HCT116 (cell line): ENCODE results near the gene TBX15.

Experiments
- CEBPB ChIP-seq: IDR thresholded peaks from 2 replicates; pipeline ENCODE4 v1.6.1; 2012; ENCODE audit warnings: low read depth
- CTCF ChIP-seq, 3 experiments: fragments of 200-600 bp in 1 of 3; sonication (generic) in 1 of 3; IDR thresholded peaks in 2 of 3; conservative IDR thresholded peaks in 1 of 3; 2 replicates each; pipeline ENCODE4 v1.5.1; 2012 to 2017; ENCODE audit warnings: low read depth in 2 of 3, low read length in 2 of 3, antibody characterized with exemption in 1 of 3, borderline replicate concordance in 1 of 3, control low read depth in 1 of 3, mild to moderate bottlenecking in 1 of 3, mixed read lengths in 1 of 3, mixed run types in 1 of 3, moderate library complexity in 1 of 3; ENCODE audit not compliant: insufficient read depth in 1 of 3
- EZH2 ChIP-seq: fragments of 200-600 bp; sonication (generic); IDR thresholded peaks from 2 replicates; pipeline ENCODE4 v1.6.1; 2017; ENCODE audit warnings: antibody characterized with exemption, mixed run types
- POLR2A ChIP-seq: IDR thresholded peaks from 2 replicates; pipeline ENCODE4 v1.7.0; 2011; ENCODE audit warnings: borderline replicate concordance; ENCODE audit not compliant: insufficient read depth, insufficient read length; ENCODE audit errors: extremely low read depth
- POLR2AphosphoS5 ChIP-seq: IDR thresholded peaks from 2 replicates; pipeline ENCODE4 v1.6.1; 2011; ENCODE audit warnings: mild to moderate bottlenecking, low read depth, low read length, moderate library complexity
- SIN3A ChIP-seq: IDR thresholded peaks from 2 replicates; pipeline ENCODE4 v1.6.1; 2012; ENCODE audit warnings: low read depth
- YY1 ChIP-seq: IDR thresholded peaks from 2 replicates; pipeline ENCODE4 v1.6.1; 2011; ENCODE audit warnings: low read length, low read depth, moderate library complexity, mild to moderate bottlenecking; ENCODE audit not compliant: insufficient replicate concordance; ENCODE audit errors: extremely low read depth
- ZFX ChIP-seq: fragments of 450-650 bp; IDR thresholded peaks from 2 replicates; pipeline ENCODE4 v1.6.1; 2017
- TF ChIP-seq, protein P1 (sequence below): IDR thresholded peaks from 2 replicates; pipeline ENCODE4 v1.6.1; 2012
- TF ChIP-seq, protein P2 (sequence below): IDR thresholded peaks from 2 replicates; pipeline ENCODE4 v1.6.1; 2012

DNA sequence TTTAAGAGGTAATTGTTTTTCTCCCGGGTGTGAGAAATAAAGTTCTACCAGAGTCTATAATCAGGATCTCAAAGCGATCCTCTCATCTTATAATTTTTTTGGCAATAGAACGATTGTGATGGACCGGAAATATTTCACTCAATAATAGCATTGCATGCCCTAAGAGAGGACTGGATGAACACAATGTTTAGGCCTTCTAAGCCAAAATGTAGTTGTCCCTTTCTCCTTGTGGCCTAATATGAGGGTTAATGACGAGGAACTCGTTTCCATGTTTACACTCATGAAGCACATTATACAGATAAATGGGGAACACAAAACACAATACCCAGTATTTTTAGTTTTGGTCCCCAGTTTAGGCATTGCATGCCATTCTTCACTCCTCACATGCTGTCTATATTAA is 5.9 kb downstream of the TBX15 start:
- TF ChIP-seq EZH2, result no peak
- TF ChIP-seq CTCF (IDR thresholded peaks at IDR 0.05 in 2 of 3, conservative IDR thresholded peaks at IDR 0.05 in 1 of 3; ENCODE audit: borderline replicate concordance in 1 of 3, insufficient read depth in 1 of 3, low read depth in 2 of 3, low read length in 2 of 3), result no peak
- TF ChIP-seq POLR2AphosphoS5, result no peak
- TF ChIP-seq CEBPB, result no peak
- no peak for TF ChIP-seq YY1
- no peak for TF ChIP-seq ZFX
- TF ChIP-seq, protein P1, sequence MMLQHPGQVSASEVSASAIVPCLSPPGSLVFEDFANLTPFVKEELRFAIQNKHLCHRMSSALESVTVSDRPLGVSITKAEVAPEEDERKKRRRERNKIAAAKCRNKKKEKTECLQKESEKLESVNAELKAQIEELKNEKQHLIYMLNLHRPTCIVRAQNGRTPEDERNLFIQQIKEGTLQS, result no peak
- TF ChIP-seq, protein P2, sequence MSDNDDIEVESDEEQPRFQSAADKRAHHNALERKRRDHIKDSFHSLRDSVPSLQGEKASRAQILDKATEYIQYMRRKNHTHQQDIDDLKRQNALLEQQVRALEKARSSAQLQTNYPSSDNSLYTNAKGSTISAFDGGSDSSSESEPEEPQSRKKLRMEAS, result no peak
- no peak for TF ChIP-seq POLR2A
- TF ChIP-seq SIN3A, result no peak
